Stimulated activated CD4-positive, alpha-beta T cell treated with anti-CD3 and anti-CD28 coated beads, Interleukin-4, amount 100 ng/mL, for 4 hours (primary cell): ENCODE results near the gene ZBTB49.

Experiments
- DNase-seq, 2 experiments: peaks; one replicate each; pipeline ENCODE4 v3.0.0-alpha.2; 2020

ZBTB49 gene

DNA sequence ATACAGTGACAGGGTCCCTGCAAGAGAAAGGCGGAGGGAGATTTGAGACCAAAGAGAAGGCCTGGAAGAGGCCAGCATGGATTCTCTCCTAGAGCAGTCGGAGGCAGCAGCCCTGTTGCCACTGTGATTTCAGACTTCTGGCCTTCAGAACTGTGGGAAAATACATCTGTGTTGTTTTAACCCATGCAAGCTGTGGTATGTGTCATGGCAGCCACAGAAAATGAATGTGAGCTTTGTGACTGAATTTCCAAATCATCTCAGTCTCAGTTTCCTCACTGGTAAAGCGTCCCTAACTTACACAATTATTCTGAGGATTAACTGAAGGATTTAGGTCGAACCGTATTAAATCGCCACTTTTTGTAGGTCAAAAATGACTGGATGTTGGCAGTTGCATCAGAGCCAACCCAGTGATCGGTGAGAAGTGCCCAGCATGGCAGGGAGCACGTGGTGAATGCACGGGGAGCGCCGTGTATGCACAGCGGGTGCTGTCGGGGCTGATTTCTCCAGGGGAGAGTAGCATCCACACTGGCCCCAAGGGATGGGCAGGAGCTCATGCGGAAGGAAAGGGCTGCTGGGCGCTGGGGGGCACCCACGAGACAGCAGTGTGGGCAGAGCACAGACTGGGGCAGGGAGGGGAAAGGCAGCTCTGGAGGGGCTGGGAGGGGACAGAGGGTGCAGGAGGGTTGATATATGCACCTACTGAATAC, 73.1 kb downstream of the ZBTB49 start:
- DNase-seq, result no peak

DNA sequence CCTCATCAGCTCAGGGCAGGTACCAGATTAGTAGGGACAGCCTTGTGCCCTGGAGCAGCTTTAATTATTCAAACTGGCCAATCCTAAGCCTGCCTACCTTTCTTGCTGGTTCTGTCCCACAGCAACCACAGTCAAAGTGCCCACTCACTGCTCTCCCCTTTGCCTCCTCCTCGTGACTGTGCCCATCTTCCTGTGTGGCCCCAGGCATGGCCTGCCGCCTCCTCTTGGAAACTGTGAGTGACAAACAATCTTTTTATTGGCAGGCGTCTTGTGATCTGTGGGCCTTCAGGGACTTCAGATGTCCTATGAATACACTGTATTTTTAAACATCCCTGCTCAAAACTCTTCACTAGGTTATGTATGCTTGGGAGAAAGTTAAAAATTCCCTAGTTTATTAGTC, 74.0 kb downstream of the ZBTB49 start:
- DNase-seq, result no peak

DNA sequence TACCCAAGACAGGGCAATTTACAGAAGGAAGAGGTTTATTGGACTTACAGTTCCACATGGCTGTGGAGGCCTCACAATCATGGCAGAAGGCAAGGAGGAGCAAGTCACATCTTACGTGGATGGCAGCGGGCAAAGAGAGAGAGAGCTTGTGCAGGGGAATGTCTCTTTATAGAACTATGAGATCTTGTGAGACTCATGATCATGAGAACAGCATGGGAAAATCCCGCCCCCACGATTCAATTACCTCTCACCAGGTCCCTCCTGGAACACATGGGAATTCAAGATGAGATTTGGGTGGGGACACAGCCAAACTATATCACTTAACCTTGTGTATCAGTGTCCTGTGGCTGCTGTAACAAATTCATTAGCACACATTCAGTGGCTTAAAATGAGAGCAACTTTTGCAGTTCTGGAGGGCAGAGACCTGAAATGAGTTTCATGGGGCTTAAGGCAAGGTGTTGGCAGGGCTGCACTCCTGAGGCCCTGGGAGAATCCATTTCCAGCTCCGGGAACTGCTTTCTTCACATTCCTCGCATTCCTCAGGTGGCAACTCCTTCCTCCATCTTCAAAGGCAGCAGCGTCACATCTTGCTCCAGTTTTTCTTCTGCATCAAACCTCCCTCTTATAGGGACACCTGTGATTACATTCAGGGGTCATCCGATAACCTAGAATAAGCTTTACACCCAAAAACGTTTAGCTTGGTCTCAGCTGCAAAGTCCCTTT, 74.6 kb downstream of the ZBTB49 start:
- no peak for DNase-seq

DNA sequence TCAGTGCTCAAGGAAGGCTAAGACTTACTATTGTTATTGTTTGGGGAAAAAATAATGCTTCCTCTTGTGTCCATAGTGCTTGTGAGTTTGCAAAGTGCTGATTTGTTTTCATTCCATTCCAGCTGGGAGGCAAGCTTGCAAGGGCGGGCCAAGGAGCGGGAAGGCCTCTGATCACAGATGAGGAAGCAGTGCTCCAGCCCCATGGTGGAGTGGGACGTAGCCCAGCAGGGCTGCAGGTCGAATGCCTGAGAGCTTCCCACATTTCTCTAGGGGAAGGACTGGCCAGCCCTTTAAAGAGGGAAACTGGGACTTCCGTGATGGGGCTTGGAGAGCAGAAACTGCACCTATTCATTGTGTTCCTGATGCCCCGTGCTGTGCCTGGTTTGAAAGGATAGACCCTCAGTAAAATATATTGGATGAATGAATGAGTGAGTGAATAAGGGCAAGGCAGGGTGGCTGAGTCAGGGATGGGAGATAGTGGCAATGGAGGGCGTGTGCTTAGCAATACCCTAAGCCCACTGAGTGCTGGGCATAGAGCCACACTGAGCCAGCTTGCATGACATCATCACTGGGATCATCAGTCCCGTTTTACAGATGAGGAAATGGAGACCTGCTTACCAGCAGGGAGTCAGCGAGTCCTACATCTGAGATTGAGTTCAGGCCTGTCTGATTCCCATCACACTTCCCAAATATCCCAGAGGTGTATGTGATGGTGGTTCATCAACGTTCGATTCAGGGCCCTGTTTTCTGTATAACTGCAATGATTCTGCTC, 78.9 kb downstream of the ZBTB49 start:
- no peak for DNase-seq
